Myocyte (in vitro differentiated cells): Measurements from ENCODE around the gene LDLRAD4. TPM values are rescaled to one million over a fixed set of nuclear protein-coding genes. Genes with fewer than 3 reads are reported as not detected.

Source experiments
- DNase-seq: peaks from one replicate; pipeline ENCODE4 v3.0.0-alpha.2; 2012; ENCODE audit warnings: low read depth
- total RNA-seq: library from RNA; depleted of rRNA; stranded (reverse); fragments of >200 nt; gene quantifications from 2 replicates; pipeline ENCODE4 v1.2.3, GENCODE V29; 2014

The LDLRAD4 gene
- total RNA-seq, 1 donor from 2014 or later: 1.7 TPM

DNA sequence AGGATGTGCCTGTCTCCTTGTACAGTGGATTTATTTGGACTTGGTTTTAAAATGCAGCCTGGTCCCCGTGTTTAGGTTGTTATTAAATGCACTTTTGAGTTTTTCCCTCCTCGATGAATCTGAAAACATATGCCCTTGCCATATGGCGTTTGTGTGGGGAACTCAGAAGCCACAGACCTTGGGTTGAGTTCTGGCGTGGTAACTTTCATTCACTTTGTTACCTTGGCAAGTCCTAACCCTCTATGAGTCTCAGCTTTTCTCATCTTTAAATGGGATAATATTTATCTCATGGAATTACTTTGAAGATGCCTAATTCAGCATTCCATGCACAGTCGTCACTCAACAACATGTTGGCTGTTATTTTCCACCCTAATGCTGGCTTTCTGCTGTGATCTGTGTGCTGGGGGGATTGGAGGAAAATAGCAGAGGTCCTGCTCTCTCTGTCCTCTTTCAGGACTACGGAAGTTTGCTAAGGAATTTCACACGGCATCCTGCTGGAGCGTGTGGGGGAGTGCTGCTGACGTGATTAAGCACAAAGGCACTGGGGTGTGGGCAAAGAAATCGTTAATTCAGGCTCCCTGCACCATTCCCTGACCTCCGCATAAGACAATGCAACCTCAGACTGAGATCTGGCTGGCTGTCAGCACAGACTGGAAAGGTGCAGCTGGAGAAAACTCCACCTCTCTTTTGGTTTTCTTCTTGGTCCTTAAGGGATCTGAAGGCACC lies 61.7 kb downstream of the LDLRAD4 start:
- DNase-seq: no peak

- DNase-seq: no peak
Measured at GRCh38 chr18:13281406-13281805, 62.8 kb downstream of the LDLRAD4 start.

- no peak for DNase-seq
Measured at GRCh38 chr18:13283746-13284145, 65.2 kb downstream of the LDLRAD4 start.

GRCh38 chr18:13284330-13285027 lies 65.9 kb downstream of the LDLRAD4 start:
- DNase-seq: no peak

- no peak for DNase-seq
Measured at GRCh38 chr18:13285874-13286273, 67.3 kb downstream of the LDLRAD4 start.

GRCh38 chr18:13286456-13287125 lies 68.0 kb downstream of the LDLRAD4 start:
- no peak for DNase-seq

DNA sequence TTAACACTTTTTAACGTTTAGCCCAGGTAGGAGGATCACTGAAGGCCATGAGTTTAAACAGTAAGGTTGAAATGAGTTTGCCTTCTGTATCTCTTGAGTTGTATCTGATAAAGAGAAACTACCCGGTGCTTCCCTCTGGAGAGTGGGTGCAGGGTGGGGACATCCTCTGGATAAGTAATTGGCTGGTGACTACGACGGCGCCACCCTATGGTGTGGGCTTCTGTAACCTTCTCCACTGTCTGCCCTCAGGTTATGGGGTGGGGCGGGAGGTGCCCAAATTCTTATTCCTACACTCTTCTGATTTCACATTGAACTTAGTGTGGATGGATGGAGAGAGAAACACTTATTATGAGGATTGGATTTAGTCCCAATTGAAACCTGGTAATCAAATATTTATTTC lies 68.8 kb downstream of the LDLRAD4 start:
- no peak for DNase-seq

DNA sequence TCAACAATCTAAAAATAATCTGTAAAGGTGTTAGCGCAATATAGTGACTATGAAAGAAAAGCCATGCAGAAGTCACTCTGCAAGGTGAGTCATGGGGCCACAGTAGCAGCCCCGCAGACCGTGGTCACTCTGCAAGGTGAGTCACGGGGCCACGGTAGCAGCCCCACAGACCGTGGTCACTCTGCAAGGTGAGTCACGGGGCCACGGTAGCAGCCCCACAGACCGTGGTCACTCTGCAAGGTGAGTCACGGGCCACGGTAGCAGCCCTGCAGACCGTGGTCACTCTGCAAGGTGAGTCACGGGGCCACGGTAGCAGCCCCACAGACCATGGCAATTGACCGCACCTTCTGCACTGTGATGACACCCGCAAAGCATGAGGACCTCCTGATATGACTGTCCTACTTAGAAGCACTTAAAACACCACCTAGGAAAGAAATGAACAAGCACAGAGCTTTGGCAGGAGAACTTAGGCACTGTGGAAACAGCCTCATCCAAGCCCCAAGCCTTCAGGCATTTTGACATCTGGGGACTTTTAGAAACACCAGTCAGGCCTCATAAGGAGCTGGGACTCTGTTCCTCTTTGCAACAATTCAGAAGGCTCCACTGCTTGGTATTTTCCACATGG lies 70.1 kb downstream of the LDLRAD4 start:
- DNase-seq: no peak

GRCh38 chr18:13289481-13290205 lies 71.1 kb downstream of the LDLRAD4 start:
- DNase-seq: peak; percentile 7

DNA sequence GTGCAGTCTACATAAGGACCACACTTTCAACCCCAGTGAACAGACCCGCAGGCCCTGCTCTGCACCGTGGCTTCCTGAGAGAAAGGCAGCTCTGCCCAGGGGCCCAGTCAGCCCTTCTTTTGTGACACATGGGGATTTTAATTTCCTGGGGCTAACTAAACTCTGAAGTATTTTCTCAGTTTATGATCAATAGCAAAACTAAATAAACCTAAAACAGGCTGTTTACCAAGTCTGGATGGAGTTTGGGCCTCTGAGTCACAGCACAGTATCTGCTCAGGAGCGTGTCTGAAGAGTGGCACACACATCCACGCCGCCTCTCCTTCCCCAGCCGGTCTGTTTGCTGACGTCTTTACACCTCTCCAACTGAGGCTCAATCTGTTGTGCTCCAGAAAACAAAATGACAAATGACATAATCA lies 72.3 kb downstream of the LDLRAD4 start:
- no peak for DNase-seq

DNA sequence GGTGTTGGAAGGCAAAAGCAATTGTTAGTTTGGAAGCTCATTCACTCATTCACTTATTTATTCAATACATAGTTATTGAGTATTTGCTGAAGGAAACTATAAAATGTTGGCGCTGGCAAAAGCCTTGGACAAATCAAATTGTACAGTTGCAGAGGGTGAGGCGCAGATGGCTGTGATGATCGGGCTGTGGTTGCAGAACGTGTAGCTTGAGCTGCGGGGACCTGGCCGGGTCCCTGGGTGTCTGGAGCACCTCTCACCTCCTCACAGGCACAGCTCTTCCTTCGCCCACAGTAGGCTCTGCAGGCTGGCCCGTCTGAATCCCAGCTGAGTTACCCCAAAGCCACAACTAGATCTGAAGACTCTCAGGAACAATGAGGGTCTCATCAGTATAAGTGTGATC lies 72.7 kb downstream of the LDLRAD4 start:
- DNase-seq: no peak

DNA sequence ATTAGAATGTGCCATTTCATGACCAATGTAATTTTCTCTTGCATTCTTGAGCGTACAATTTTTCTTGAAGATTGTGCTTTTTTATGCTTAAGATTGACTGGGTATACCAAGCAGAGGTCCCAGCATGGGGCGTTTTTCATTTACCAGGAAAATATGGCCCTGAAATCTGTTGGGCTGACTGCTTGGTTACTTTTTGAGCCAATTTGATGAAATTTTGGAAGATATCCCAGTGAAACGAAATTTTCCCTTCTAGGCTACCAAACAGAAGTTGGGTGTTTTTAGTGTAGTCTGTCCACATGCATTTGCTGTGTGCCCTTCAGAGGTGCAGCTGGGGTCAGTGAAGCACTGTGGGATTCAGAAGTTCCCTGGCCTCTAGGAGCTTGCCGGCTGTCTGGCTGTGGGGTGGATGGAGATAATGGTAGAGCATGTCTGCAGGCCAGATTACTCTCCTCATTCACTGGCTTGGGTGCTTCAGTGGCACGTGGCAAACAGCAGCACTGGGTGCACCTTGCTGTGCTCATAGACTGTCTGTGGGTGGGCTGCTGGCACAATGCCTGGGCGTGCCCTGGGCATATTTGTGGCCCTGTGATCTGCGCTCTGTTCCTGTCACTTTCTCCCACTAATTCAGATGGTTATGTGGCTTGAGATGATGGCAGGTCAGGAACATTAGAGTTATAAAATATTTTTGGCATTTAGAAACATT lies 73.3 kb downstream of the LDLRAD4 start:
- no peak for DNase-seq

GRCh38 chr18:13292736-13293135 lies 74.2 kb downstream of the LDLRAD4 start:
- DNase-seq: no peak

GRCh38 chr18:13294309-13294708 lies 75.7 kb downstream of the LDLRAD4 start:
- DNase-seq: no peak

DNA sequence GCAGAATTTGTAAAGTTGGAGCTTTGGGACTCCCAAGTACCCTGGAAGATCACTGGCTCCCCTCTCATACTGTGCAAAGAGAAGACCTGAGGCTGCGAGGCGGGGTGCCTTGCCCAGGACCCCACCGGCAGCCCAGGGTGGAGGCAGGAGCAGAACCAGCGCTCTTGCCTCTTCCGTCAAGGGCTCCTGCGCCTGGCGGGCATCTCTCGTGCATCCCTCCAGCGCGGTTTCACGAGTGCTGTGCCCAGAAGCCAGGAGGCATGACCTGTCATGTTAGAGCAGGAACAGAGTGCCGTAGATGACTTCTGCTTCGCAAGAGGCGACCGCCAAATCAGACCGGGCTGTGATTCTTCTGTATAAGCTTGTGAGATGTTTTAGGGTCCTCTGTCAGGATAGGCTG lies 77.3 kb downstream of the LDLRAD4 start:
- DNase-seq: no peak

- no peak for DNase-seq
Measured at GRCh38 chr18:13296867-13297574, 78.5 kb downstream of the LDLRAD4 start.

- no peak for DNase-seq
Measured at GRCh38 chr18:13298262-13298661, 79.7 kb downstream of the LDLRAD4 start.

GRCh38 chr18:13300029-13300428 lies 81.5 kb downstream of the LDLRAD4 start:
- peak; percentile 27 for DNase-seq

DNA sequence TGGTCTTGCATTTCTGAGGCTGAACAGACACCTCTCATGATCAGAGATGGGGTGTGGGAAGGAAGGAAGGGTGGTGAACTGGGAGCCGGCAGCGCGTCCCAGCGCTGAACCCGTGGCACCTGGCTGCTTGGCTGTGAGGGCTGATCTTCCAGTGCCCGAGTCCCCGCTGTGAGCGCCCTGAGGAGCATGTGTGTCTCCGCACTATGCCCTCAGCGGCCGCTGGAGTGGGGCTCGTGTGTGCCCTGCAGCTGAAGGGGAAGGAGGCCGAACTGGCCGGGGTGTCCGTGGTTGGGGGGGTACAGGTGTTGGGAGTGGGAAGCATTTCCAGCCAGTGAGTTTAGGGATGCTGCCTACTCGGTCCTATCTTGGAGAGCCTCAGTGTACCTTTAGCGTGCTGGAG lies 82.2 kb downstream of the LDLRAD4 start:
- no peak for DNase-seq

- DNase-seq: no peak
Measured at GRCh38 chr18:13302040-13302439, 83.5 kb downstream of the LDLRAD4 start.
